Measurements from ENCODE around the gene CHST12.
"Not testable (repeated sequence)": the region's sequence is repeated elsewhere in the genome, so short reads cannot be mapped to it uniquely, and the experiment has no call there.

The CHST12 gene

GRCh38 chr7:2437537-2438148, 34.2 kb downstream of the CHST12 start:
- no peak for DNase-seq

- no peak for DNase-seq
Measured at GRCh38 chr7:2438186-2438585, 34.8 kb downstream of the CHST12 start.

DNA sequence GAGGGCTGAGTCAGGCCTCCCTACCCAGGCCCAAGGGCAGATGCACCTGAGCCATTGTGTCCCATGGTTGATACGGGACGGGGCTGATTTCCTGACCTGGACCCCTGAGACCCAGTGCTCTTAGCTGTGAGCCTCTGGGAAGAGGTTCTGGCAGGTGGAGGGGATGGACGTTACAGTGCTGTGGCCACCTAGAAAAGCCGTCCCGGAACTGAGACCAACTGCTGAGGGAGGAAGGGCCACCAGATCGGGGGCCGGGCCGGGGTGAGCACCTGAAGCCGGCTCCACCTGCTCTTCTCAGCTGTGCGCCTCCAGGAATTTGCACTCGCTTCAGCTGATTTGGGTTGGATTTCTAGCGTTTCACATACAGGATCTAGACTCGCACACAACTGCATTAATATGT, 35.4 kb downstream of the CHST12 start:
- no peak for DNase-seq

GRCh38 chr7:2440608-2441245, 37.3 kb downstream of the CHST12 start:
- DNase-seq: no peak

DNA sequence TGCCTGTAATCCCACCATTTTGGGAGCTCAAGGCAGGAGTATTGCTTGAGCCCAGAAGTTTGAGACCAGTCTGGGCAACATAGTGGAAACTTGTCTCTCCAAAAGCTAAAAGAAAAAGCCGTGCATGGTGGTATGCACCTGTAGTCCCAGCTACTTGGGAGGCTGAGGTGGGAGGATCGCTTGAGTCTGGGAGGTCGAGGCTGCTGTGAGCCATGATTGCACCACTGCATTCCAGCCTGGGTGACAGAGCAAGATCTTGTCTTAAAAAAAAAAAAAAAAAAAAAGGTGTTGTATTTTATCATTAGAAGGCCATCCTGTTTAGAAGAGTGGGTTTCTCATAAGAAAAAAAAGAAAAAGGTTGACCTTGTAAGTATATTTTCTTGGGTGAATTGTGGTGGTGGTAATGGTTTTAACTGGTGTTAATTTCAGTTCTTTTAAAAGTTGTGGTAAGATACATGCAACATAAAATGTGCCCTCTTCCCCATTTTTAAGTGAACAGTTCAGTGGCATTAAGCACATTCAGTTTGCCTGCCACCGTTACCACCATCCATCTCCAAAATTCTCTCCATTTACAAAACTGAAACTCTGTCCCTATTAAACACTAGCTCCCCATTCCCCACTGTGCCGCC, 38.1 kb downstream of the CHST12 start:
- DNase-seq: no peak

- no peak for DNase-seq
Measured at GRCh38 chr7:2443491-2443890, 40.1 kb downstream of the CHST12 start.

GRCh38 chr7:2444476-2444875, 41.1 kb downstream of the CHST12 start:
- no peak for DNase-seq

GRCh38 chr7:2445047-2445446, 41.6 kb downstream of the CHST12 start:
- DNase-seq: no peak

DNA sequence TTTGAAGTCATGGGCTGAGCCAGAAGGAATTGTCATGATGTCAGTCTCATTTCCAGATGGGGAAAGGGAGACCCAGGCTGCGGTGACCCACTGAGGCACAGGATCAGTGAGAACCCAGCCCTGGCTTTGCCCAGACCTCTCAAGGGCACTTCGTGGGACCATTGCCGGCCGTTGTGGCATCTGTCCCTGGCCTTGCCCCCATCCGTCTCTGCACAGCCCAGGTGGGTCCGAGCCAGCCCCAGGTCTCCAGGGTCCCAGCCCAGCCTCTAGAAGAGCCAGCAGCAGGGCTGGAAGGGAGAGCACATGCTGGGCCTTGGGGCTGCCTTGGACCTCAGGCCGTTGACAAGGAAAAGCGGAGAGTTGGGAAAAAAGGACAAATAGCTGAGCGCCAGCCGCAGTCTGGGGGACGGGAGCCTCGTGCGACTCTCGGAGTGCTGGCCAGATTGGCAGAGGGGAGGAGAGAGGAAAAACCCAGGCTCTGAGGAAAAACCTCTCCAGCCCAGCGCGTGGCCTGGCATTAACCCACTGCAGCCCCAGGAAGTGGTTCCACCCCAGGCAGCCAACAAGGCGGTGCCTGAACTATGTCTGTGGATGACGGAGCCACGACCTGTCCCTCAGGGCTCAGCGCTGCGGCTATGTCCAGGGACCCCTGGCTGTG, 42.6 kb downstream of the CHST12 start:
- no peak for DNase-seq

DNA sequence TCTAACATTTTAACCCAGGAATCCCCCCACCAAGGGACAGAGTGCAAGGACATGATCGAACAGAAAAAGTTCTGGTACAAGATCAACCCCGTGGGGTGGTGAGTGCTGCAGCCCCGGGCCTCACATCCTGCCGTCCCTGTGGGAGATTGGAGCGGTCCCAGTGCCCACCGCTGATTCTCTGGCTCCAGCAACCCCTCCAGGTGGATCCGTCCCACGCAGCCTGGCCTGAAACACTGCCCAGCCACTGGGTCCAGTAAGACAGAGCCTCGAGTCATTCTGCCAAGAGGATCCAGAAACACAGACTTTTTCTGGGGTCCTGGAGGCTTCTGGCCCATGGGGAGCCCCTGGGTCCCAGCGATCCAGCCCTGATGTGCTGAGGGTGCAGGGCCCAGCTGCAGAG, 43.3 kb downstream of the CHST12 start:
- no peak for DNase-seq

DNA sequence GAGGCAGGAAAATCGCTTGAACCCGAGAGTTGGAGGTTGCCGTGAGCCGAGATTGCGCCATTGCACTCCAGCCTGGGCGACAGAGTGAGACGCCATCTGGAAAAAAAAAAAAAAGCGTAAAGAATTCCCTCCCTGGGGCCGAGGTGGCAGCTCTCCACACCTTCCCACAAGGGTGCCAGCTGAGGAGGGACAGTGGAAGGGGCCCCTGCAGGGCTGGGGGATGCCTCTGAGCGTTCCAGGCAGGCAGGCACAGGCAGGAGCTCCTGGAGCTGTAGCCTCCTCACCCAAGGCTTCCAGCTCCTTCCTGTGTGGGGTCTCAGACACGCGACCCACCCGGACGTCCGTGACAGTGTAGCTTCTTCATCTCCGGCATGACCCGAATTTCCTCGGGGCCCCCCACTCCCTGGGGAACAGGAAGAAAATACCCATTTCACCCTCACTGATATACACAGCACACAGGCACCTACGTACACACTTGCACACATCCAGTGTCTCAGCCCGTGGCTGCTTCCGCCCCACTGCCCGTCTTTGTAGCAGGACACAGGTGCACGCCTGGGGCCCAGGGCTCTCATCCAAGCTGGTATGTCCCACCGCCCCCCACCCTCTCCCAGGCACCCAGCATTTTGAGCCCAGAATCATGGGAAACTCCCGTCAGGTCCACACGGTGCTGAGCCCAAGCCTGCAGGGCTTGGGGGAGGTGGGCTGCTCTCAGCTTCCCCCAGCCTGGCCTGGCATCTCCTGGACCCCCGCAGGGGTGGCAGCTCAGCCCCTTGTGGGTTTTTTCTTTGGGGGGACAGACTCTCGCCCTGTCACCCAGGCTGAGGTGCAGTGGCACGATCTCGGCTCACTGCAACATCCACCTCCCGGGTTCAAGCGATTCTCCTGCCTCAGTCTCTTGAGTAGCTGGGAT, 47.0 kb downstream of the CHST12 start:
- DNase-seq: no peak

DNA sequence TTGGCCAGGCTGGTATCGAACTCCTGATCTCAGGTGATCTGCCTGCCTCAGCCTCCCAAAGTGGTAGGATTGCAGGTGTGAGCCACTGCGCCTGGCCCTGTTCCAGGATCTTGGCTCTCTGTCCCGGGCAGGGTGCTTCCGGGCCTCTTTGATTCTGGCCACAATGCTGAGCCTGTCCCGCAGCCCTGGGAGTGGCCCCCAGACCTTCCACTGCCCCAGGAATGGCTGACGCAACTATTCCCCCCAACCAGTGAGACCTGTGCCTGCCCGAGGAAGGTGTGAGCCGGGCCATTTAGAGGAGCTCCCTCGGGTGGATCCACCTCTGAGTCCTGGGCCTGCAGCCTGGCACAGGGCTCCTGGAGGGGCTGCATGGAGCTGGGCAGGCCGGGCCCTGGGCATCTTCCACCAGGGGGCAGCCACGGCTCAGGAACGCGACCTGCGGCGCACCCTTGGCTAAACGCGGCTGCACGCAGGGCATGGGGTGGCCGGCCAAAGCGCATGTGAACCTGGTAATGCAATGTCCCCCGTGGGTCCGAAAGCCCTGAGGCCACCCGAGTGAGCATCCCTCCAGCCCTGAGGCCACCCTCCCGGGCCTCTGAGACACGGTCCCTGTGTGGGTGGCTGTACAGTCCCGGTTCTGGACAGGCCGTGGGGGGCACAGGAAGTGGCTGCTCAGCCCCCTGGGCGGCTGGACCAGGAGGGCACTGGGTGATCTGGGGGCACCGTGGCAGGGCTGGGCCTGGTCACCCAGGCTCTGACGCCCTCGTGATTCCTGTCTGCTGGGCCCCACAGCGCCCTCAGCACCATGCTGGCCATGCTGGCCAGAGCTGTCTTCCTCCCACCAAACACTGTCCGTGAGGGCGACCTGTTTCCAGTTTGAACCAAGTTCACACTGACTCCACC, 48.0 kb downstream of the CHST12 start:
- DNase-seq: peak; percentile 46

GRCh38 chr7:2452074-2452507, 48.7 kb downstream of the CHST12 start:
- no peak for DNase-seq

DNA sequence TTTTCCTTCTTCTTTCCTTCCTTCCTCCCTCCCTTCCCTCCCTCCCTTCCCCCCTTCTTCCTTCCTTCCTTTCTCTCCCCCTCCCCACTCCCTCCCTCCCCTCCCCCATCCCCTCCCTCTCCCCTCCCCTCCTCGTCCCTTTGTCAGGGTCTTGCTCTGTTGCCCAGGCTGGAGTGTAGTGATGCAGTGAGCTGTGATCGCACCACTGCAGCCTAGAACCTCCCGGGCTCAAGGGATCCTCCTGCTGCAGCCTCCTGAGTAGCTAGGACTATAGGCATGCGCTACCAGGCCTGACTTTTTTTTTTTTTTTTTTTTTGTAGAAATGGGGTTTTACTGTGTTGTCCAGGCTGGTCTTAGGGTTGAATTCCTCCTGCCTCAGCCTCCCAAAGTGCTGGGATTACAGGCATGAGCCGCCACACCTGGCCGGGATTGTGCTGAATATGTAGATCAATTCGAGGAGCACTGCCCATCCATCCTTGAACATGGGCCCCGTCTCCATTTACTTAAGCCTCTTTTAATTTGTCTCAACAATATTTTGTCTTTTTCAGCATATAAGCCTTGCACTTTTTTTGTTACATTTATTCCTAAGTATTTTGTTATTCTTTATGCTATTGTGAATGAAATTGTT, 49.3 kb downstream of the CHST12 start:
- DNase-seq: no peak

- not testable (repeated sequence) for DNase-seq
Measured at GRCh38 chr7:2453849-2454248, 50.4 kb downstream of the CHST12 start.

- DNase-seq: no peak
Measured at GRCh38 chr7:2459674-2460073, 56.3 kb downstream of the CHST12 start.

GRCh38 chr7:2460188-2460587, 56.8 kb downstream of the CHST12 start:
- no peak for DNase-seq

- no peak for DNase-seq
Measured at GRCh38 chr7:2460641-2461040, 57.2 kb downstream of the CHST12 start.

DNA sequence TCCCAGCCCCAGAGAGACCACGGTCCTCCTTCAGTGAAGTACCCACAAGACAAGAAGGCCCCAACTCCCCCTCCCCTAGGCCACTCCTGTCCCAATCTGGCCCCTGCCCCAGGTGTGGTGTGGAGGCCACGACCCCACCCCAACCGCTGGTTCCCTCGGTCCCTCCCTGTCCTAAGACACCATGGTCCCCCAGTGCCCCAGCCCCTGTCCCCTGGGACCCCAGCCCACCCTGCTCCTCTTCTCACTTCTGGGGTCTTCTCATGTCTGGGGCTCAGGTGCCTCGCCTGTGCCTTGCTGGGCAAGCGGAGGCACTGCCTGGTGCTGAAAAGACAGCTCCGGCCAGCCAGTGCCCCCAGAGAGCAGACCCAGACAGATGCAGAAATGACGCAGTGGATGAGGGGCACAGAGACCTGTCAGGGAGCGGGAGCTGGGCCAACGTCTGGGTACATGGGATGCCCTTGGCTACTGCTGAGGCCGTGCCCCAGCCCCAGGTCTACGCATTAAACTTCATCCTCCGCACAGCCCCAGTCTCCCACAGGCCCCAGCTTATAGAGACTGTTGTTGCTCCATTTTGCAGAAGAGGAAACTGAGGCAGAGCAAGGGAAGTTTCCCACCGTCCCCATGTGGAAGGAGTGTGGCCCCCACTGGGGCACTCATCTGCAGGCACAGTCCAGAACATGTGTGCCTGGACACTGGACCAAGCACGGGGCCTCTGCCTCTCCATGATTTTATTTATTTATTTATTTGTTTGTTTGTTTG, 58.0 kb downstream of the CHST12 start:
- no peak for DNase-seq

- DNase-seq: no peak
Measured at GRCh38 chr7:2462731-2463130, 59.3 kb downstream of the CHST12 start.

DNA sequence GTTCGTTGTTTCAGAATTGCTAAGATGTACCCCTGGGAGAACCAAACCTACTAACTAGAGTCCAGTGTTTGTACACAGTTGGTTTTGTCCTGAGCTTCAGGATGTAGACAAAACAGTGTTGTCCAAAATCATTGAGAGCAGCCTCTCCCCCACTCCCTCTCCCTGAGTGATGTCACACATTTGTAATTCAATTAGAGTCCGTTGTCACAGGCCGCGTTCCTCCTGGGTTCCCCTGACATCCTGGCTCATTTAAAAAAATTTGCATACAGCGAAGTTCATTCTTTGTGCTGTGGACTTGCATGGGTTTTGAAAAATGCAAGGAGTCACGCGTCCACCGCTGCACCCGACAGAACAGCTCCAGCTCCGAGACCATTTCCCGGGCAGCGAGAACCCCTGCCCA, 62.5 kb downstream of the CHST12 start:
- DNase-seq: no peak

All from kidney glomerular epithelial cell (primary cell).